Memory B cell (primary cell): ENCODE measurements around the gene PTPRU.

Experiments used
- ATAC-seq: fragments of 150-1000 bp; cut with Tn5 transposase; 2 replicates; pipeline ENCODE4 v1.10.0; 2021; ENCODE audit warnings: low read depth, mild to moderate bottlenecking, moderate library complexity
- DNase-seq, 2 donors: peaks; one replicate each; pipeline ENCODE4 v3.0.0; 2022; ENCODE audit warnings: low spot score in 2 of 2
- H3K27ac Mint-ChIP-seq: one replicate; pipeline ENCODE4 v1.8.0; 2022; ENCODE audit warnings: mild to moderate bottlenecking, moderate library complexity, mixed read lengths
- H3K27me3 Mint-ChIP-seq: one replicate; pipeline ENCODE4 v1.8.0; 2022; ENCODE audit warnings: mixed read lengths
- H3K36me3 Mint-ChIP-seq: one replicate; pipeline ENCODE4 v1.8.0; 2022; ENCODE audit warnings: mild to moderate bottlenecking, mixed read lengths
- H3K4me1 Mint-ChIP-seq: one replicate; pipeline ENCODE4 v1.8.0; 2022; ENCODE audit warnings: mixed read lengths
- H3K4me3 Mint-ChIP-seq: one replicate; pipeline ENCODE4 v1.8.0; 2022; ENCODE audit warnings: mild to moderate bottlenecking, moderate library complexity, mixed read lengths
- H3K9me3 Mint-ChIP-seq: one replicate; pipeline ENCODE4 v1.8.0; 2022; ENCODE audit warnings: mixed read lengths

The PTPRU gene

DNA sequence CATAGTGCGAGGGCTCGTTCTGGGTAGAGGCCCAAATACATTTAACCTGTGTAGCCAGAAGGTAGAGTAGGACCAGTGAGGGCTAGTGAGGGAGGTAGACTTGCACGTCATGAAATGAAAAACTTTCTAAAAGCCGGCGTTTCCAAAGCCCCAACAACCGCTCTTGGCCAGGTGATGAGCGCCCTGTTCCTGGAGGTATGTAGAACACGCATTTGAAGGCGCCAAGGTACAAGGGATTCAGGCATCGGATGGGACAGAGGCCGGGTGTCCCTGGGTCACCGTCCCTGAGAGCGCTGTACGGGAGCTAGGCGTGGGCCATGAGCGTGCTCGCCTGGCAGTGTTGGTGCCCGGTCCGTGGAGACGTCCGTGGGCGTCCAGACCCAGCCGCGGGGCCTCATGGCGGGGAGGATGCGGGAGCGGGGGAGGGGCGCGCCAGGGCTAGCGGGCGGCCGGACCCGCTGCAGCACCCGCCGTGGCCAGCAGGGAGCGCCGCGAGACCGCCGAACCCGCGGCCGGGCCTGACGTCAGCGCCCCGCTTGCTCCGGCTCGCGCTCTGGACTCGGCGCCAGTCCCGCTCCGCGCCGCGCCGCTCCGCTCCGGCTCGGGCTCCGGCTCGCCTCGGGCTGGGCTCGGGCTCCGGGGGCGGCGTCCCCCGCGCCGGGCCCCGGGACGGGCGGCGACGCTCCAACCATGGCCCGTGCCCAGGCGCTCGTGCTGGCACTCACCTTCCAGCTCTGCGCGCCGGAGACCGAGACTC lies at the start of gene PTPRU:
Gene PTPRU (plus strand): TSS at position 568 of the 757 bp plus-strand sequence. CDS start 123 bp downstream, at position 691.
- H3K4me3 Mint-ChIP-seq = peak within 1 kb of the TSS; percentile 91
- peaks cover 35% of the 10 kb centered on the region for H3K27me3 Mint-ChIP-seq

DNA sequence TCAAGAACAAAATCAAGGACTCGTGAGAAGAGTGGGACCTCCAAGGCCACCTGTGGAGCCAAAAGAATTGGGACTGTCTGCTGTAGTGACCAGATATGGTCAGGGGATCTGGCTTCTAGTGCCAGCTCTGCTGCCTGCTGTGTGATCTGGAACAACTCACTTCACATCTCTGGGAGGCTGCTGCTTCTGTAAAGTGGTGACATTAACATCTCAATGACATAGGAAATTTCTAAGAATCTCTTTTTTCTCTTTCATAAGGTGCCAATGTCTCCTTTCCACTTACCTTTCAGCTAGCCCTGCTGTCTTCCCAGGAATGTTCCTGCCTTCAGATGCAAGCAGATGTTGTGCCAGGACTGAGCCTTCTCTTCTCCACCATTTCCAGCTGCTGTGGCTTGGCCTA lies 49.6 kb upstream of the PTPRU start:
- no peak overlapping the region for H3K4me3 Mint-ChIP-seq
- no peaks in the 10 kb centered on the region for H3K9me3 Mint-ChIP-seq
- no peak for DNase-seq
- no peaks in the 10 kb centered on the region for H3K27me3 Mint-ChIP-seq
- peaks cover 4% of the 10 kb centered on the region for H3K36me3 Mint-ChIP-seq
- H3K4me1 Mint-ChIP-seq = no peaks in the 10 kb centered on the region
- ATAC-seq = no peak
- no peak overlapping the region for H3K27ac Mint-ChIP-seq

More for the DNA sequence above, at the start of gene PTPRU:
- H3K36me3 Mint-ChIP-seq = peaks cover 3% of the 10 kb centered on the region
- H3K27ac Mint-ChIP-seq = peak within 1 kb of the TSS; percentile 5
- H3K4me1 Mint-ChIP-seq = peaks cover 16% of the 10 kb centered on the region
- no peaks in the 10 kb centered on the region for H3K9me3 Mint-ChIP-seq
- peak; percentile 83 for ATAC-seq
- peak; percentile 87 to 97 for DNase-seq

DNA sequence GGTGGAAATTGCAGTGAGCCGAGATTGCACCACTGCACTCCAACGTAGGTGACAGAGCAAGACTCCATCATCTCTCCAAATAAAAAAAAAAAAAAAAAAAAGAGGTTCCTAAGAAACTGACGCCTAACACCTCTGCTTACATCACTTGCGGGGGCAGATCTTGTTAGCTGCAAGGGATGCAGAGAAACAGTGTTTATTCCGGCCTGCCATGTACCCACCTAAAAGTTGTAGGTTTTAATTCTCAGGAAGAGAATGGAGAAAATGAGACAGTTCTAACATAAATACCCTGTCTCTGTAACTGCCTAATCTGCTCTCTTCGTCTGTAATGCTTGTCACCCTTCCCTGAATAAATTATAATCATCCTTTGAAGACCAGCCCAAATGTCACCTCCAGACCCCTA lies 45.6 kb upstream of the PTPRU start:
- Mint-ChIP-seq H3K9me3 (no peaks in the 10 kb centered on the region), H3K27me3 (no peaks in the 10 kb centered on the region), H3K36me3 (peaks cover 16% of the 10 kb centered on the region), H3K4me3 (no peak overlapping the region), H3K4me1 (no peaks in the 10 kb centered on the region), H3K27ac (no peak overlapping the region)
- DNase-seq = no peak
- ATAC-seq = no peak

DNA sequence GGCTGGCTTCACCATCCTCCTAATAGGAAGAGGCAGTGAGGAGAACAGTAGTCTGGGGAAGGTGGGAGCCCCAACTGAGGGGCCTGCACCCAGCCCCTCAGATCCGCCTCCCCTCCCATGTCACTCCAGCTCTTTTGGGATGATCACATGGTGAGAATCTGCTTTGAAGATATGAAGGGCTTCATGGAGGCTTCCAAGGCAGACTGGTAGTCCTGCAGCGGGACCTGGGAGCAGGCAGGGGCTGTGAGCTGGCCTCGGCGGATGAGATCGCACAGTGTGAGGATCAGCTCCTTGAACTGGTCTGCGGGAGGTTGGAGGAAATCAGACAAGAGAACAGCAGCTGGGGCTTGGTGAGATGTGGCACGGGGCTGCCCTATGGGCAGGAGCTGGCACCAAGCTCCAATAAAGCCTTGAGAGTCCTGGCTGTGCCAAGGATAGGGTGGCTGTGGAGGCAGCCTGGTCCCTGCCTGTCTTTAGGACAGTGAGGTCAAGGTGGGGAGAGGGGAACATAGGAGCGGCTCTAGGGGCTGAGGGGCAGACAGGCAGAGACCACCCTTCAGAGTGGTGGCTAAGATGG lies 42.4 kb upstream of the PTPRU start:
- DNase-seq = no peak
- Mint-ChIP-seq H3K27ac (no peak overlapping the region), H3K4me3 (no peak overlapping the region), H3K36me3 (peaks cover 14% of the 10 kb centered on the region), H3K27me3 (no peaks in the 10 kb centered on the region), H3K9me3 (no peaks in the 10 kb centered on the region), H3K4me1 (peaks cover 2% of the 10 kb centered on the region)
- ATAC-seq = no peak

GRCh38 chr1:29195881-29196291 lies 40.4 kb upstream of the PTPRU start:
- Mint-ChIP-seq H3K36me3 (peaks cover 16% of the 10 kb centered on the region), H3K4me1 (peaks cover 2% of the 10 kb centered on the region), H3K27me3 (no peaks in the 10 kb centered on the region), H3K27ac (no peak overlapping the region), H3K4me3 (no peak overlapping the region), H3K9me3 (no peaks in the 10 kb centered on the region)
- ATAC-seq (no peak), DNase-seq (no peak)

DNA sequence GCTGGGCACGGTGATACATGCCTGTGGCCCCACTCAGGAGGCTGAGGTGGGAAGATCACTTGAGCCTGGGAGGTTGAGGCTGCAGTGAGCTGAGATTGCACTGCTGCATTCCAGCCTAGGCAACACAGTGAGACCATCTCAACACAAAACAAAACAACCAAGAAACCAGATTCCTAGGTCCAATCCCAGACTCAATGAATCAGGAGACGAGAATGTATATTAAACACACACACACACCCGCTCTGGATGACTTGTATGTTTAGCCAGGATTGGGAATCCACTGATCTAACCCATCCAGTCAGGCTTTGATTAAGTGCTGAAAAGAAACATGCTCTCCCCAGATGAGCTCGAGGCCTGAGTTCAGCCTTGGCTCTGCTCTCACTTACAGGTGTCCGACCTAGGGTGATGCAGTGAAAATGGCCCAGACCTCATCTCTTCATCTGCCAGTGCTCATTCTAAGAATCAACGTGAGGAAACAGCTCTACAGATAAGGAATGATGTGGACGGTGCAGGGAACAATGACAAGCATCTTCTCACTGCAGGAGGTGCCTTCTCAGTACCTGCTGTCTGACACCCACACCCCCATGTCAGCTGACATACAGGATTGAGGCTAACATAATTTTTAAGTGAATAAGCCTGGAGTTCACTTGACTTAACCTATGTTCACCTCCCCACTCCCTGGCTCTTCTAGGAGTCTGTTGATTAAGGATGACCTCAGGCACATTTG lies 39.3 kb upstream of the PTPRU start:
- H3K27me3 Mint-ChIP-seq = no peaks in the 10 kb centered on the region
- no peaks in the 10 kb centered on the region for H3K9me3 Mint-ChIP-seq
- ATAC-seq (no peak), DNase-seq (no peak)
- H3K4me3 Mint-ChIP-seq = no peak overlapping the region
- H3K4me1 Mint-ChIP-seq = peaks cover 2% of the 10 kb centered on the region
- H3K36me3 Mint-ChIP-seq = peaks cover 16% of the 10 kb centered on the region
- H3K27ac Mint-ChIP-seq = no peak overlapping the region

- H3K9me3 Mint-ChIP-seq = no peaks in the 10 kb centered on the region
- DNase-seq (peak in 1 of 2 donors; percentile 14), ATAC-seq (peak; percentile 88)
- H3K4me3 Mint-ChIP-seq = no peak overlapping the region
- H3K27ac Mint-ChIP-seq = no peak overlapping the region
- peaks cover 15% of the 10 kb centered on the region for H3K36me3 Mint-ChIP-seq
- peaks cover 2% of the 10 kb centered on the region for H3K4me1 Mint-ChIP-seq
- H3K27me3 Mint-ChIP-seq = no peaks in the 10 kb centered on the region
Measured at GRCh38 chr1:29197590-29197924, 38.8 kb upstream of the PTPRU start.

GRCh38 chr1:29197993-29198392 lies 38.3 kb upstream of the PTPRU start:
- DNase-seq = no peak
- no peaks in the 10 kb centered on the region for H3K9me3 Mint-ChIP-seq
- no peak overlapping the region for H3K4me3 Mint-ChIP-seq
- no peak for ATAC-seq
- H3K4me1 Mint-ChIP-seq = peaks cover 5% of the 10 kb centered on the region
- H3K27ac Mint-ChIP-seq = no peak overlapping the region
- peaks cover 15% of the 10 kb centered on the region for H3K36me3 Mint-ChIP-seq
- H3K27me3 Mint-ChIP-seq = no peaks in the 10 kb centered on the region

DNA sequence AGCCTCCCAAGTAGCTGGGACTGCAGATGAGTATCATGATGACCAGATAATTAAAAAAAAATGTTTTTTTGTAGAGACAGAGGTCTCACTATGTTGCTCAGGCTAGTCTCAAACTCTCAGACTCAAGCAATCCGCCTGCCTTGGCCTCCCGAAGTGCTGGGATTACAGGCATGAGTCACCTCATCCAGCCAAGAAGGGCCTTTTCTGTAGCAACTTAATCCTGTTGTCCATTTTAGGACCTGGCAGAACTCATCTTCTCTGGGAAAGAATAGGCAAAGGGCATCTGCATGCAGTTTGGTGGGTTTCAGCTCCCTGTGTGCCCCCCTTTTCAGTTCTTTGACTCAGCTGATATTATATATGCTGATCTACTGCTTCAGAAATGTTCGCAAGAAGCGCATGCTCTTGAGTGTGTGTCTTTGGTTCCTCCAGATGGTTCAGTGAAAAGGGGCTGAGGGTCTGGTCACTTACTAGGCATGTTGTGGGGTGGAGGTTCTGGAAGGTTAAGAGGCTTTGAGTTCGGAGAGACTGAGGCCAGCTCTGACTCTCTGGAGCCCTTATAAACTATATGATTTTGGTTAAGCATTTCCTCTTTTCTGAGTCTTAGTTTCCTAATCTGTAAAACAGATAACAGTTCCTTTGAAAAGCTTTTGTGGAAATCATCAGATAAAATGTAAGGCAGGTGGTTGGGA lies 35.3 kb upstream of the PTPRU start:
- DNase-seq = no peak
- H3K27ac Mint-ChIP-seq = no peak overlapping the region
- no peaks in the 10 kb centered on the region for H3K27me3 Mint-ChIP-seq
- peaks cover 5% of the 10 kb centered on the region for H3K4me1 Mint-ChIP-seq
- H3K4me3 Mint-ChIP-seq = no peak overlapping the region
- H3K9me3 Mint-ChIP-seq = no peaks in the 10 kb centered on the region
- H3K36me3 Mint-ChIP-seq = peaks cover 8% of the 10 kb centered on the region
- no peak for ATAC-seq

DNA sequence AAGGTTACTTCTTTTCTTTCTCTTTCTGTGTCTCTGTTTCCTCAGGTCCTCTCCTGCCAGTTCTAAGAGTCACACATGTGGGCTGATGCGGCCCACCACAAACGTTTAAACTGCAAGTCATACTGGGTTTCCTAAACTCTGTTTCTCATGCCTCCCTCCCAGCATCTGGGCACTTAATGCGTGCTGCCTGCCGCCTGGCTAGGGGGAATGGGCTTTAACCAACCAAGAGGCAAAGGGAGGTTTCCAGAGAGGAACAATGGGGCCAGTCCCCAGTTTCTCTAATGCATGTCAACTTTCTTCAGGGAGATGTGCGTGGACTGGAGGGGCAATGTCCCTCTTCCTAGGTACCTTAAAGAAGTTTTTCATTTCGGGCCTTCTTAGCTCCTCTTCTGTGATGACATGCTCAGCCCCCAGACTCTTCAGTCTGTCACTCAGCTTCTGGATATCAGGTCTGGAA lies 34.7 kb upstream of the PTPRU start:
- Mint-ChIP-seq H3K27me3 (no peaks in the 10 kb centered on the region), H3K9me3 (no peaks in the 10 kb centered on the region), H3K4me3 (no peak overlapping the region), H3K36me3 (peaks cover 10% of the 10 kb centered on the region), H3K4me1 (peaks cover 5% of the 10 kb centered on the region), H3K27ac (no peak overlapping the region)
- ATAC-seq = no peak
- DNase-seq = no peak

DNA sequence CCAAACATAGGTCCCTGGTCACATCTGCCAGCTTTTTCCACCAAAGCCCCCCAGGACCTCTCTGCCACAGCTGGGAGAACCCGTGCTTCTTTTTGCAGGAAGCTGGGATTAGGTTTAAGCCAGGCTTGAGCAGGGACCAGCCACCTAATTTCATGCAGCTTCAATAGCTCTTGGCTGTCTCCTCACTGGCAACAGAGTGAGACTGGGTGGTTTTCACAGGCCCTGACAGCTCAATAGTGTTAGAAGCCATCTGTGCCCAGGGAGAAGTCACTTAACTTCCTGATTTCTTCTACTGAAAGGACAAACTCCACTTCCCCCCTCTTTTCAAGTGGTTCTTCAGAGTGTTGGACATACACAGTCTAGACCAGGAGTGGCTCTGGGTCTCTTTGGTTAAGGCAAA lies 34.3 kb upstream of the PTPRU start:
- no peak overlapping the region for H3K27ac Mint-ChIP-seq
- no peak overlapping the region for H3K4me3 Mint-ChIP-seq
- H3K4me1 Mint-ChIP-seq = peaks cover 5% of the 10 kb centered on the region
- no peaks in the 10 kb centered on the region for H3K27me3 Mint-ChIP-seq
- ATAC-seq (no peak), DNase-seq (no peak)
- H3K36me3 Mint-ChIP-seq = peaks cover 10% of the 10 kb centered on the region
- H3K9me3 Mint-ChIP-seq = no peaks in the 10 kb centered on the region

DNA sequence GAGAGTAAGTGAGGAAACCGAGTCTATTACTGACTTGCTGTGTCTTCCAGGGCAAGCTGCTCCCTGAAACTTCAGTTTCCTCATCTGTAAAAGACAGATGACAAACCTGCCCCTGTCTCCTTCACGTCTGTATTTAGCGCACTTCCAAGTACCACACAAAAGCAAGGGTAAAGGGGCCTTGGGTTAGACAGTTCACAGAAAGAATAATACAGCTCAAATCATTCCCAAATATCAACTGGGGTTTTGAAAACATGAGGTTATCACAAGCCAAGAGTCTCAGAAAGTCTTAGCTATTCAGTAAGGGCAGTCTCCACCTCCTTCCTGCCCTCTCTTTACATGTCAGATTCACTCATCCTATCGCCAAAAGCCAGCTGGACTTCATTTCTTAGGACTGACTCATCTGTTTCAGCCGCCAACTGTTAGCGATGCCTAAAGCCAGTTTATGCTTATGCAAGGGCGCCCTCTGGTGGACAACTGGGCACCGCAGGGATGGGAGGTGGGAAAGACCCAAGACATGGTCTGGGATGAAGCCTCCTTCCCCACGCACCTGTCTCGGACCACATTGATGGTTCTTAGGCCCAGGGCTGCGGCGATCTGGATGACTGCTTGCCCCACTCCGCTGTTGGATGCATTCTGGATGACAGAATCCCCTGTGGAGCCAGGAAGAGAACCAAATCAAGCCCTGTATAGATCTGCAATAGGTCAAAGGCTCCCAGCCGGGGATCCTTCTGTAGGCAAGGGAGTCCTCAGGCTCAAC lies 33.6 kb upstream of the PTPRU start:
- ATAC-seq = peak; percentile 99
- H3K36me3 Mint-ChIP-seq = peaks cover 10% of the 10 kb centered on the region
- H3K9me3 Mint-ChIP-seq = no peaks in the 10 kb centered on the region
- no peak overlapping the region for H3K4me3 Mint-ChIP-seq
- DNase-seq = peak; percentile 85 to 93
- no peak overlapping the region for H3K27ac Mint-ChIP-seq
- H3K4me1 Mint-ChIP-seq = peaks cover 2% of the 10 kb centered on the region
- H3K27me3 Mint-ChIP-seq = no peaks in the 10 kb centered on the region

DNA sequence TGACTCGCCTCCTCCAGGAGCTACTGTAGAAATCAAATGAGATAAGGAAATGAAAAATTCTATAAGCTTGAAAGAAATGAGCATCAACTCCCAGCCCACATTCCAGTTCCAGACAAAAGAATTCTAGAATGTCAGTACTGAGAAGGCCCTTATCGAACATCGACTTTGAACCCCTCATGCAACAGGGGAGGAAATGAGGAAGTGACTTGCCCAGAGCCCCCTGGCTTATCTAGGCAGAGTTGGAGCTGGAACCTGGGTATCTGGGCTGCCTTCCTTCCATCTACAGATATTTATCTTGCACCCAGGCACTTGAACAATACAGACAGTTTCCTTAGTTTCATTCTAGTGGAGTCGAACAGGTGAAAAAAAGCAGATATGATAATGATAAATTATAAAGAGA lies 27.9 kb upstream of the PTPRU start:
- ATAC-seq (no peak), DNase-seq (no peak)
- peaks cover 12% of the 10 kb centered on the region for H3K4me1 Mint-ChIP-seq
- H3K4me3 Mint-ChIP-seq = no peak overlapping the region
- H3K27ac Mint-ChIP-seq = no peak overlapping the region
- peaks cover 15% of the 10 kb centered on the region for H3K36me3 Mint-ChIP-seq
- H3K9me3 Mint-ChIP-seq = no peaks in the 10 kb centered on the region
- no peaks in the 10 kb centered on the region for H3K27me3 Mint-ChIP-seq
